WI38 (cell line): ENCODE results near the gene MVK.

Source experiments
- H3K4me3 ChIP-seq: 2 replicates; pipeline ENCODE4 v1.5.1; 2011; ENCODE audit warnings: low read depth, mild to moderate bottlenecking, control low read depth, low read length
- TF ChIP-seq, protein P1 (sequence below): IDR thresholded peaks from 2 replicates; pipeline ENCODE4 v1.5.1; 2012; ENCODE audit warnings: low read depth, mild to moderate bottlenecking, control low read depth, low read length

Gene MVK

DNA sequence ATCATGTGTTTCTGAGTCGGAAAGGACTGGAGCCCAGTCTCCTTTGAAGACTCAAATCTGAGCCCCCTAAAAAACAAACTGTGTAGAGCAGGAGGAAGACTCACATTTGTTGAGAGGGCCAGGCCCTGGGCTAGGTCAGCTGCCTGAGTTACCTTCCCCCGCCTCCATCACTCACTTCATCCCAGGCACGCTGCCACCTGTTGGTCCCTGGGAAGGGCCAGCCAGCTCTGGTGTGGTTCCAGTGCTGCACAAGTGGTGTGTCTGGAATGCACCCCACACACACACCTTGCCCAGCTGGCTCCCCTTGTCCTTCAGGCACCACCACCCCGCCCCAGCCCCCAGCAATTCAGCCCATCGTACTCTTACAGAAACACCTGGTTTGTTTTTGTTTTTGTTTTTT lies 9.0 kb downstream of the MVK start:
- no peak overlapping the region for H3K4me3 ChIP-seq

GRCh38 chr12:109583733-109584132 lies 10.1 kb downstream of the MVK start:
- no peak overlapping the region for H3K4me3 ChIP-seq
- TF ChIP-seq, protein P1, sequence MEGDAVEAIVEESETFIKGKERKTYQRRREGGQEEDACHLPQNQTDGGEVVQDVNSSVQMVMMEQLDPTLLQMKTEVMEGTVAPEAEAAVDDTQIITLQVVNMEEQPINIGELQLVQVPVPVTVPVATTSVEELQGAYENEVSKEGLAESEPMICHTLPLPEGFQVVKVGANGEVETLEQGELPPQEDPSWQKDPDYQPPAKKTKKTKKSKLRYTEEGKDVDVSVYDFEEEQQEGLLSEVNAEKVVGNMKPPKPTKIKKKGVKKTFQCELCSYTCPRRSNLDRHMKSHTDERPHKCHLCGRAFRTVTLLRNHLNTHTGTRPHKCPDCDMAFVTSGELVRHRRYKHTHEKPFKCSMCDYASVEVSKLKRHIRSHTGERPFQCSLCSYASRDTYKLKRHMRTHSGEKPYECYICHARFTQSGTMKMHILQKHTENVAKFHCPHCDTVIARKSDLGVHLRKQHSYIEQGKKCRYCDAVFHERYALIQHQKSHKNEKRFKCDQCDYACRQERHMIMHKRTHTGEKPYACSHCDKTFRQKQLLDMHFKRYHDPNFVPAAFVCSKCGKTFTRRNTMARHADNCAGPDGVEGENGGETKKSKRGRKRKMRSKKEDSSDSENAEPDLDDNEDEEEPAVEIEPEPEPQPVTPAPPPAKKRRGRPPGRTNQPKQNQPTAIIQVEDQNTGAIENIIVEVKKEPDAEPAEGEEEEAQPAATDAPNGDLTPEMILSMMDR: no peak

More for the DNA sequence above, 9.0 kb downstream of the MVK start:
- TF ChIP-seq, protein P1: no peak

DNA sequence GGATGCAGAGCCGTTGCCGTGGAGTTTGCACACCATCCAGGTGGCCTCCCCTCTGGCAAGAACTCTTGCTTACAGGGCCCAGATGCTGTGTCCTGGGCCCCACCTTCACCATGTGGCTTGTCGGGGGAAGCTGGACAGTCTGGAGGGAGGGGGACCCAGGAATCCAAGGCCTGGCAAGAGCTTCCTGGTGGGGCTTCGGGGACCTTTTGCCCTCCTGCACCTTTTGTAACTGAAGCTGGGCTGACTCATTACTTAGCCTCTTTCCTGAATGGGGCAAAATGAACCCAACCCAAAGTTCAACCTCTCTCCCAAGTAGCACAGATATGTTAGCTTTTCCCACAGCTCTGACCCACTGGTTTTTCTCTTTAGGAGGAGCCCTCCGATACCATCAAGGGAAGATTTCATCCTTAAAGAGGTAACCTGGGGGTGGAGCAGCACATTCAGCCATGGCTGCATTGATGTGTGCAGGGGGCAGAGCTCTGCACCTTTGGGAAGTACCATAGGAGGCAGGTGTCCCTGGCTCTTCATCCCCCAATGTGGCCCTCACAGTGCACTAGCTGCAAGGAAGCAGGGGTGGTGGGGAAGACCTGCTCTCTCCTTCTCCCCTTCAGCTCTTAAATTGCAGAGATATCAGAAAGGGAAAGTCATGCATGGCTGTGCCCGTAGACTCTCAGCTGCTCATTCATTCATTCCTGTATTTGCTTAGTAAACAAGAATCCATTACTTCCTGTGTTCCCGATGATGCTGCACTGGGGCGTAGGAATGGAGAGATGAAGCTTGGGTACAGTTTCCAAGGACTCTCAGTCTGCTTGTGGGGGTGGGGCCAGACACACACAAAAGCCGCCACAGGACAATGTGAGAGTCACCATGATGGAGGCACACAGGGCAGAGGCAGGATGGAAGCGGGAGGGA lies 13.0 kb downstream of the MVK start:
- TF ChIP-seq, protein P1: no peak
- no peak overlapping the region for H3K4me3 ChIP-seq

- TF ChIP-seq, protein P1: no peak
- no peak overlapping the region for H3K4me3 ChIP-seq
Measured at GRCh38 chr12:109587921-109588320, 14.3 kb downstream of the MVK start.

DNA sequence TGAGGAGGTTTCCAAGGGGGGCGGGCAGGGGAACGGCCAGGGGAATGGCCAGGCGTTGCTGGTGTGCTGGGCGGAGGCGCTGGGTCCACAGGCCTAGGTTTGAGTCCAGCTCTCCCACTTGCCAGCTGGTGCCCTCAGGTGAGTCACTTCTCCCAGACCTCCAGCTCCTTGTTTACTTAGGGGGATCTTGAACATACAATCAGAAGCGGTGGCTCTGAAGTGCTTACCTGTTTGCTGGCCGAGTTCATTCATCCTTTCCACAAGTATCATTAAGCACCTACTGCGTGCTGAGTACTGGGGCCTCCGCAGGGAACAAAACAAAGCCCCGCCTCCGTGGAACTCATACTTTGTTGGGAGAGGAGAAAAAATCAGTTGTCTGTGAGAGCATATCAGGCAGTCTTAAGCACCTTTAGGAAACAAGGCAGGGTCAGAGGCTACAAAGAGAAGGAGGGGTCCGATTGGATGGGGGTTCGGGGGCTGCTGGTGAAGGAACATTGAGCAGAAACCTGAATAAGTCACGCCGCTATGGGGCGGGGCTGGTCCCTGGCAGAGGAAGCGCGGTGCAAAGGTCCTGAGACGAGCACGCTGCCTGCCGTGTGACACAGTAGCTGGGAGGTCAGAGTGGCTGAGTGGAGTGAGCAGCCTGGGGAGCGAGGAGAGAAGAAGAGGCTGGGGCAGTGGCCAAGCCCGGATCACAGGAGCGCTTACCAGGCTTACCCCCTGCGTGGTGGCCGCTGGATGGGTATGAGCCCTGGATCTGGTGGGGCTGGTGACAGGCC lies 15.1 kb downstream of the MVK start:
- TF ChIP-seq, protein P1: no peak
- no peak overlapping the region for H3K4me3 ChIP-seq

- no peak overlapping the region for H3K4me3 ChIP-seq
- TF ChIP-seq, protein P1: no peak
Measured at GRCh38 chr12:109589240-109589590, 15.6 kb downstream of the MVK start.
